ENCODE measurements around the gene MLXIPL.

DNA sequence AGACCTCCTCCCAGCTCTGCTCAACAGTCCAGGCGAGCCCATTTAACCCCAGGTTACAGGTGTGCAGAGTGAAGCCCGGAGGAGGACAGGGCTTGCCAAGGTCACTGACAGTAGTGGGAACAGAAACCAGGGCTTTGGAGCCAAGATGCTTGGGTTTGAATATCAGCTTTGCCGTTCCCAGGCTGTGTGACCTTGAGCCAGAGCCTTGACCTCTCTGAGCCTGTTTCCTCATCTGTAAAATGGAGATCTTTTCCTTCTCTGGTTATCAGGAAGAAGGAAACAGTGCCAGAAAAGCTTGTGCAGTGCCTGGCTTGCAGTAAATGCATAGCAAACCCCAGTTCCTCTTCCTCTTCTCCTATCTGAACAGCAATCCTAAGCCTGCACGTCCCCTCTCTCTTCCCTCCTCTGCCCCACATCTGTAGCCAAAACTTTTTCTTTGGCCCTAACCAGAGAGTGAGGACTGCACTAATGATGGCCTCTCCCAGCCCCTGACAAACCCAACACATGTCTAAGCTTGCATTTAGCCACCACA lies 21.4 kb upstream of the MLXIPL start:
- TF ChIP-seq EZH2 (IDR thresholded peaks at IDR 0.05; ENCODE audit: borderline replicate concordance, low read length), result no peak
- TF ChIP-seq CTCF (conservative IDR thresholded peaks at IDR 0.05 in 1 of 2, IDR thresholded peaks at IDR 0.05 in 1 of 2; ENCODE audit: extremely low read depth in 1 of 2, insufficient read depth in 1 of 2, low read depth in 1 of 2, low read length in 2 of 2), result no peak

Data from mammary epithelial cell (primary cell).